Thyroid gland (tissue), 4 donors: ENCODE data around the gene SHANK2.

Experiments used
- CTCF ChIP-seq, 6 experiments: fragments of 200-600 bp in 3 of 6; fragments of 450-650 bp in 3 of 6; sonication (generic) in 3 of 6; IDR thresholded peaks; one replicate each; pipeline ENCODE4 v1.5.1; 2016 to 2019; ENCODE audit warnings: antibody characterized with exemption in 6 of 6, mild to moderate bottlenecking in 2 of 6, inconsistent platforms in 1 of 6, moderate library complexity in 1 of 6
- POLR2A ChIP-seq, 2 donors: fragments of 450-650 bp; IDR thresholded peaks; one replicate each; pipeline ENCODE4 v1.6.1; 2017; ENCODE audit warnings: antibody characterized with exemption in 2 of 2, mild to moderate bottlenecking in 2 of 2, moderate library complexity in 1 of 2

- no peak for TF ChIP-seq CTCF (IDR thresholded peaks at IDR 0.05)
- peak in 1 of 2 donors; percentile 53 for TF ChIP-seq POLR2A (IDR thresholded peaks at IDR 0.05)
These were observed at the start of gene SHANK2 for GRCh38 chr11:71252269-71252769.
